ENCODE results near the gene KHK. TPM values are rescaled to one million over a fixed set of nuclear protein-coding genes. Genes with fewer than 3 reads are reported as not detected.
"Not testable (repeated sequence)": the region's sequence is repeated elsewhere in the genome, so short reads cannot be mapped to it uniquely, and the experiment has no call there.

Gene KHK
- total and polyA plus RNA-seq, 2 donors from 2014 or later: 18.7 to 538 TPM

DNA sequence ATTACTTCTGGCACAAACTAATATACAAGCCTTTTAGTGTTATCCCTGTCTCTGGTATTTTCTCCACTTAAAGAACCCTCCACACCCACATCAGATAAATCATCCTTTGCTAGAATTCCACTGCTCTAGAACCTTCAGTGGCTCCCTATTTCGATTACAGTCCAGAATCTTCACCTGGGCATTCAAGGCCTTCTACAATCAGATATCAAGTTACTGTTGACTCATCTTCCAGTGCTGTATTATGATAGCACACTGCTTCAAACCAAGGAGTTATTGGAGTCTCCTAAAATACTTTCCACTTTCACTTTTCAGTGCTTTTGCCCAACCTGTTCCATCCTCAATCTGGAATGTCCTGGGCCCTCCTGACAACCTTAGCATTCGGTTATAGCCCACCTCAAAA lies 28.9 kb downstream of the KHK start:
- TF ChIP-seq CTCF (IDR thresholded peaks at IDR 0.05; ENCODE audit: borderline replicate concordance, extremely low read depth, insufficient read depth): no peak
- H3K9me3 ChIP-seq (ENCODE audit: control insufficient read depth in 2 of 3, insufficient read depth in 1 of 3, low read length in 3 of 3): peaks cover 0 to 1% (median 0%) of the 10 kb centered on the region in 3 donors
- peaks cover 0 to 9% (median 0%) of the 10 kb centered on the region in 3 donors for H3K4me1 ChIP-seq (ENCODE audit: control insufficient read depth in 2 of 3, insufficient read depth in 2 of 3, low read depth in 1 of 3, low read length in 3 of 3)
- H3K27me3 ChIP-seq (ENCODE audit: control insufficient read depth, insufficient read depth, low read length): peaks cover 7% of the 10 kb centered on the region
- H3K27ac ChIP-seq (ENCODE audit: low read depth in 2 of 2, low read length in 2 of 2): no peak overlapping the region
- intact Hi-C loops (cut with DNase I): no loop called here
- DNase-seq (no peak), FAIRE-seq (no peak)
- H3K4me3 ChIP-seq (ENCODE audit: low read length in 3 of 3): no peak overlapping the region
- no peak overlapping the region for H3K9ac ChIP-seq (ENCODE audit: low read length in 3 of 3)
- no peaks in the 10 kb centered on the region for H3K36me3 ChIP-seq (ENCODE audit: control insufficient read depth in 2 of 3, insufficient read depth in 3 of 3, low read length in 3 of 3)

- no peak overlapping the region for H3K4me3 ChIP-seq (ENCODE audit: low read length in 3 of 3)
- DNase-seq: no peak
- FAIRE-seq: no peak
- peaks cover 0 to 1% (median 0%) of the 10 kb centered on the region in 3 donors for H3K9me3 ChIP-seq (ENCODE audit: control insufficient read depth in 2 of 3, insufficient read depth in 1 of 3, low read length in 3 of 3)
- no peak overlapping the region for H3K9ac ChIP-seq (ENCODE audit: low read length in 3 of 3)
- TF ChIP-seq CTCF (IDR thresholded peaks at IDR 0.05; ENCODE audit: borderline replicate concordance, extremely low read depth, insufficient read depth): no peak
- H3K4me1 ChIP-seq (ENCODE audit: control insufficient read depth in 2 of 3, insufficient read depth in 2 of 3, low read depth in 1 of 3, low read length in 3 of 3): peaks cover 0 to 9% (median 0%) of the 10 kb centered on the region in 3 donors
- intact Hi-C loops (cut with DNase I): no loop called here
- no peak overlapping the region for H3K27ac ChIP-seq (ENCODE audit: low read depth in 2 of 2, low read length in 2 of 2)
- H3K36me3 ChIP-seq (ENCODE audit: control insufficient read depth in 2 of 3, insufficient read depth in 3 of 3, low read length in 3 of 3): no peaks in the 10 kb centered on the region
- H3K27me3 ChIP-seq (ENCODE audit: control insufficient read depth, insufficient read depth, low read length): peaks cover 7% of the 10 kb centered on the region
Measured at GRCh38 chr2:27117995-27118524, 31.5 kb downstream of the KHK start.

- H3K27me3 ChIP-seq (ENCODE audit: control insufficient read depth, insufficient read depth, low read length): peaks cover 7% of the 10 kb centered on the region
- H3K4me1 ChIP-seq (ENCODE audit: control insufficient read depth in 2 of 3, insufficient read depth in 2 of 3, low read depth in 1 of 3, low read length in 3 of 3): peaks cover 0 to 11% (median 0%) of the 10 kb centered on the region in 3 donors
- H3K27ac ChIP-seq (ENCODE audit: low read depth in 2 of 2, low read length in 2 of 2): no peak within 1 kb of the TSS
- H3K4me3 ChIP-seq (ENCODE audit: low read length in 3 of 3): peak within 1 kb of the TSS; percentile 61 to 71 (median 68)
- no peak for TF ChIP-seq CTCF (IDR thresholded peaks at IDR 0.05; ENCODE audit: borderline replicate concordance, extremely low read depth, insufficient read depth)
- H3K9ac ChIP-seq (ENCODE audit: low read length in 3 of 3): peak within 1 kb of the TSS in 1 of 3 donors; percentile 36
- FAIRE-seq: no peak
- intact Hi-C loops (cut with DNase I): no loop called here
- no peaks in the 10 kb centered on the region for H3K36me3 ChIP-seq (ENCODE audit: control insufficient read depth in 2 of 3, insufficient read depth in 3 of 3, low read length in 3 of 3)
- H3K9me3 ChIP-seq (ENCODE audit: control insufficient read depth in 2 of 3, insufficient read depth in 1 of 3, low read length in 3 of 3): peaks cover 0 to 1% (median 0%) of the 10 kb centered on the region in 3 donors
- DNase-seq: peak in 2 of 5 donors; percentile 23 to 37
Measured at GRCh38 chr2:27118525-27119329, 32.2 kb downstream of the KHK start, which contains the start of gene CGREF1. Gene CGREF1, minus strand, starts transcription at chr2:27119128. Its CDS starts 14,762 bp downstream, at chr2:27104366.

GRCh38 chr2:27119330-27119670 lies 32.7 kb downstream of the KHK start:
- H3K36me3 ChIP-seq (ENCODE audit: control insufficient read depth in 2 of 3, insufficient read depth in 3 of 3, low read length in 3 of 3); FAIRE-seq; intact Hi-C loops (cut with DNase I); H3K27ac ChIP-seq (ENCODE audit: low read depth in 2 of 2, low read length in 2 of 2); DNase-seq; H3K9me3 ChIP-seq (ENCODE audit: control insufficient read depth in 2 of 3, insufficient read depth in 1 of 3, low read length in 3 of 3); H3K27me3 ChIP-seq (ENCODE audit: control insufficient read depth, insufficient read depth, low read length): not testable (repeated sequence)
- H3K9ac ChIP-seq (ENCODE audit: low read length in 3 of 3): peak overlapping the region in 1 of 3 donors; percentile 36
- peak overlapping the region; percentile 61 to 71 (median 68) for H3K4me3 ChIP-seq (ENCODE audit: low read length in 3 of 3)
- H3K4me1 ChIP-seq (ENCODE audit: control insufficient read depth in 2 of 3, insufficient read depth in 2 of 3, low read depth in 1 of 3, low read length in 3 of 3): peaks cover 0 to 15% (median 0%) of the 10 kb centered on the region in 3 donors
